SJSA1 (cell line): ENCODE results near the gene ZNF732. TPM values are rescaled to one million over a fixed set of nuclear protein-coding genes. Genes with fewer than 3 reads are reported as not detected.
"Not testable (repeated sequence)": the region's sequence is repeated elsewhere in the genome, so short reads cannot be mapped to it uniquely, and the experiment has no call there.

ENCODE experiments used
- DNase-seq, 2 experiments: peaks; one replicate each; pipeline ENCODE4 v3.0.0-alpha.2; 2015 to 2020; ENCODE audit warnings: low spot score in 2 of 2, low read depth in 1 of 2
- H3K27ac ChIP-seq: fragments of 250-450 bp; sonication (Bioruptor Pico); 2 replicates; pipeline ENCODE4 v1.5.1; 2020; ENCODE audit warnings: mild to moderate bottlenecking, moderate library complexity
- H3K27me3 ChIP-seq: fragments of 250-450 bp; sonication (Bioruptor Pico); replicated peaks from 2 replicates; pipeline ENCODE4 v1.5.1; 2020; ENCODE audit warnings: mild to moderate bottlenecking, moderate library complexity
- H3K36me3 ChIP-seq: fragments of 250-450 bp; sonication (Bioruptor Pico); 2 replicates; pipeline ENCODE4 v1.5.1; 2020; ENCODE audit warnings: mild to moderate bottlenecking
- H3K4me1 ChIP-seq: fragments of 250-450 bp; sonication (Bioruptor Pico); replicated peaks from 2 replicates; pipeline ENCODE4 v1.6.1; 2021; ENCODE audit warnings: mild to moderate bottlenecking
- H3K4me3 ChIP-seq: fragments of 250-450 bp; sonication (Bioruptor Pico); 2 replicates; pipeline ENCODE4 v1.5.1; 2020; ENCODE audit warnings: mild to moderate bottlenecking
- H3K9me3 ChIP-seq: fragments of 250-450 bp; sonication (Bioruptor Pico); replicated peaks from 2 replicates; pipeline ENCODE4 v1.5.1; 2020; ENCODE audit warnings: mild to moderate bottlenecking
- total RNA-seq: library from RNA; depleted of rRNA; stranded (reverse); fragments of >200 nt; shearing (Covaris generic); gene quantifications from 2 replicates; pipeline ENCODE4 v1.2.3, GENCODE V29; 2014; rRNA removed

The ZNF732 gene
- not detected in 2 replicates for total RNA-seq

DNA sequence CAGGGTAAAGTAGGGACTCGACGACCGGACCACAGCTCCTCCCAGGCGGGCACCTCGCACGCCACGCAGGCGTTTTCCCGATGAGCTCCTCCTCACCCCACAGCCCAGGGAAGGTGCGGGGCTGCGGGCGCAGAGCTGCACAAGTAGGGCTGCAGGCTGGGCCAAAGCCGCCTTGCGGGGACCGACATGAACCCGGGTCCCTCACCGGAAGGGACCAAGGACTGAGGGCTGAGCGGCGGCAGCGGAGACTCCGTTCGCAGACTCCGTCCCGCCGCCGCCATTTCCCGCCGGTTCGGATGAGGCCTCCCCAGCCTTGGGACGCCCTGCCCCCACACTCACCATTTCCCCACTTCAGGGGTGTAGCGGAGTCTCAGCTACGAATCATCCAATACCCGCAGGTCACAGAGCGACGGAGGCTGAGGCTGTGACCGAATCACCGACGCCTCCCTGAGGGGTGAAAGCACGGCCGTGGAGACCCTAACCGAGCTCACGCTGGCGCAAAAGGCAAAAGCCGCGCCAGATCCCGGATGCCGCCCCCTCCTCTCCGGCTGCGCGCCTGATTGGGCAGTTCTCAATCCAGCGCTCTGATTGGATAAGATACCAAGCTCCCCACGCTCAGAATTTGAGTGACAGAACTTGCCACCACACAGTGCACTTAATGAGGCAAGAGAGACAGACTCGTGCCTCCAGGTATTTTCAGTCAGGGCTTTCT is at the start of gene ZNF732:
ZNF732 (minus strand) TSS at position 506 of the 712 bp plus-strand sequence; CDS start at position 342, 164 bp downstream.
- H3K4me3 ChIP-seq: no peak within 1 kb of the TSS
- DNase-seq: no peak

DNA sequence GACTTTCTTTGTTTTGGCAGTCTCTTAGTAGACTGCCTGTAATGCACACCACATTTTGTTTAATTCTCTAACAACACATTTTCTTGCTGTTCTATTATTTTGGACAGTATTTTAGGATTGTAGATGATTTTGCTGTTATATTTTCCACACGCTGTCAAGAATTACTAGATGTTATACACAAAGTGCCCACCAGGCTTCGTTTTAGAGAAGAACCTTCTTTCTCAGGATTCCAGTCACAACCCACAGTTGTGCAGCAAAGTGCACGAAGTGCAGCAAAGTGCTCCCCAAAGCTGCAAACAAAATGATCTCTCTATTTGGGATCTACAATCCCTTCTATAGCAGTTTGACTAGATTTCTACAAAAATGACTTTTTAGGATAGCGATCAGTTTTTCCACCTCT is 34.7 kb upstream of the ZNF732 start:
- no peak for DNase-seq
- H3K4me3 ChIP-seq: no peak overlapping the region
- H3K36me3 ChIP-seq: no peaks in the 10 kb centered on the region
- no peaks in the 10 kb centered on the region for H3K9me3 ChIP-seq
- H3K27ac ChIP-seq: no peak overlapping the region
- no peaks in the 10 kb centered on the region for H3K4me1 ChIP-seq
- H3K27me3 ChIP-seq: no peaks in the 10 kb centered on the region

More for the DNA sequence above, at the start of gene ZNF732:
- Histone ChIP-seq H3K27ac (no peak within 1 kb of the TSS), H3K9me3 (no peaks in the 10 kb centered on the region), H3K27me3 (no peaks in the 10 kb centered on the region), H3K4me1 (no peaks in the 10 kb centered on the region), H3K36me3 (no peaks in the 10 kb centered on the region)

DNA sequence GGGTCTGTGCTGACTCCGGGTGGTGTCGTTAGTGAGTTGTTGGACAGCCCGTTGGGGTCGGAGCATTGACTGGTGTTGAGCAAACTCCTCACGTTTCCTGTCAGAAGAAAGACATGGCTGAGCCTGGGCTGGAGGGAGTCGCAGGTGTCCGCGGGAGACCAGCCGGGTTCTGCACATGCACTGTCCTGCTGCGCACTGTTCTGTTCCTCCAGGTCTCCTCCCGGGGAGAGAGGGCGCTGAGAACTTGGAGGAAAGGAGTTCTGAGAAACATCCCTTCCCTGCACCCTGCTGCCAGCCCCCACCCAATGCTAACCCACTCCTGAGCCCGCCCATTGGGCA is 33.5 kb upstream of the ZNF732 start:
- Histone ChIP-seq H3K36me3 (no peaks in the 10 kb centered on the region), H3K9me3 (no peaks in the 10 kb centered on the region), H3K4me1 (no peaks in the 10 kb centered on the region), H3K27ac (no peak overlapping the region), H3K4me3 (no peak overlapping the region), H3K27me3 (no peaks in the 10 kb centered on the region)
- DNase-seq: no peak

DNA sequence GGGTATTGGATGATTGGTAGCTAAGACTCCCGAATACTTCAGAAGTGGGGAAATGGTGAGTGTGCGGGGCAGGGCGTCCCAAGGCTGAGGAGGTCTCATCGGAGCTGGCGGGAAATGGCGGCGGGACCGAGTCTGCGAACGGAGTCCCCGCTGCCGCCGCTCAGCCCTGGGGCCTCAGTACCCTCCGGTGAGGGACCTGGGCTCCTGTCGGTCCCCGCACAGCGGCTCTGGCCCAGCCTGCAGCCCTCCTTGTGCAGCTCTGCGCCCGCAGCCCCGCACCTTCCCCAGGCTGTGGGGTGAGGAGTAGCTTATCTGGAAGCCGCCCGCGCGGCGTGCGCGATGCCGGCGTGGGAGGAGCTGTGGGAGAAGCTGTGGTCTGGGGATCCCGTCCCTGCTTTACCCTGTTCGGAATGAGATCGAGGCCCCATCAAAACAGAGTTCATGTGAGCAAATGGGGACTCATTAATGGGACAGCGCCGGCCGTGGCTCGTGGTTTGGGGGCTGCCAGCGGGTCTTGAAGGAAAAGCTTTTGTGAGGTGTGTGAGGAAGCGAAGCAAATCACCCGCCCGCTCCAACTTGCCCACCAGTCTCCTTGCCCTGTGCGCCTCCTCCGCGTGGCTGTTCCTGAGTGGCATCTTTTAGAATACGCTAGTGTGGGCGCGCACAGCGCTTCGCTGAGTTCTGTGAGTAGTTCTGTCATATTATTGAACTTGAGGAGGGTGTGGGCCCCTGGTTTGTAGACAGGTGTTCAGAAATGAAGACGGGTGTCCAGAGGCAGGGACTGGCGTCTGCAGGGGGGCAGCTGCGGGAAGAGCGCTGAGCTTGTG is 32.9 kb upstream of the ZNF732 start:
- no peaks in the 10 kb centered on the region for H3K4me1 ChIP-seq
- no peak overlapping the region for H3K27ac ChIP-seq
- H3K9me3 ChIP-seq: no peaks in the 10 kb centered on the region
- H3K36me3 ChIP-seq: no peaks in the 10 kb centered on the region
- no peaks in the 10 kb centered on the region for H3K27me3 ChIP-seq
- peak overlapping the region; percentile 40 for H3K4me3 ChIP-seq
- DNase-seq: no peak

DNA sequence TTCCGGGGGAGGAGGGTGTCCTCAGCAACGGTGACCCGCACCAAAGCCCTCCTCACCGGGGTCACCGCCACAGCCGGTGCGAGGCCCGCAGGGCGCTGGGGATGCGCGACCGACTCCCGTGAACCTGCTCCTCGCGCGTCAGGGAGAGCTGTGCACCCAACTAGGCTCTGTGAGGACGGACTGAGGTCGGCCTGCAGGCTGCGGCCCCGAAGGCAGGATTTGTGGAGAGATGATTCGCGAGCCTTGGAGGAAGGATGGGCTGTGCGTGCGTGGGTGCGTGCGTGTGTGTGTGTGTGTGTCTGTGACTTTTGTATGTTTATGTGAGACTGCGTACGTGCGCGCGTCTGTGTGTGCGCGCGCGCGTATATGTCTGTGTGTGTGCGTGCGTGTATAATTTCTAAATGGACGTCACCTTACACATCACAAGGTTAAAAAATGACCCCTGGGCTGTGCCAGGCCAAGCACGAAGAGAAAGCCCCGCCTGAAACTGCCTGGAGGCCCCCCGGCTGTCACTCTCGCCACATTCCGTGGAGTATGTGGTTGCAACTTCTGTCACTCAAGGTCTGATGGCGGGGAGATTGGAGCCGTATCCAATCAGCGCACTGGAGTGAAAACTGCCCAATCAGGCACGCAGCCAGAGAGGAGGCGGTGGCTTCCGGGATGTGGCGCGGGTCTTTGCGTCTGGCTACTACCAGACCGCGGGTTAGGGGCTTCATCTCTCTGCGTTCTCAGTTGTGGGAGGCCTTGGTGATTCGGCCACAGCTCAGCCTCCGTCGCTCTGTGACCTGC is 32.1 kb upstream of the ZNF732 start, which contains the start of gene ZNF141:
ZNF141 (plus strand) TSS at position 672 of the 789 bp plus-strand sequence. CDS start 170 bp downstream, outside the sequence.
- Histone ChIP-seq H3K36me3 (no peaks in the 10 kb centered on the region), H3K27me3 (no peaks in the 10 kb centered on the region), H3K4me1 (no peaks in the 10 kb centered on the region), H3K27ac (no peak within 1 kb of the TSS), H3K4me3 (peak within 1 kb of the TSS; percentile 40), H3K9me3 (no peaks in the 10 kb centered on the region)
- peak; percentile 7 to 40 for DNase-seq

DNA sequence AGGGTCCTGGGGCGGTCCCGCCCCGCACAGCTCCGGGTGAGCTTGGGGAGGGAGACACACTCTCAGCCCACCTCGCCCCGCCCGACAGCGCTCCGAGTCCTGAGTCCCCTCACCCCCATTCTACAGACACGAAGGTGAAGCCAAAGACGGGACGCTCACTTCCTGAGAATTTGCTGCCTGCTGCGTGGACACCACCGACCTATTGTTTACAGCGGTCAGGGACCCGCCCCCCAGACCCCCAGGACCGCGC is 31.5 kb upstream of the ZNF732 start:
- no peak overlapping the region for H3K27ac ChIP-seq

DNA sequence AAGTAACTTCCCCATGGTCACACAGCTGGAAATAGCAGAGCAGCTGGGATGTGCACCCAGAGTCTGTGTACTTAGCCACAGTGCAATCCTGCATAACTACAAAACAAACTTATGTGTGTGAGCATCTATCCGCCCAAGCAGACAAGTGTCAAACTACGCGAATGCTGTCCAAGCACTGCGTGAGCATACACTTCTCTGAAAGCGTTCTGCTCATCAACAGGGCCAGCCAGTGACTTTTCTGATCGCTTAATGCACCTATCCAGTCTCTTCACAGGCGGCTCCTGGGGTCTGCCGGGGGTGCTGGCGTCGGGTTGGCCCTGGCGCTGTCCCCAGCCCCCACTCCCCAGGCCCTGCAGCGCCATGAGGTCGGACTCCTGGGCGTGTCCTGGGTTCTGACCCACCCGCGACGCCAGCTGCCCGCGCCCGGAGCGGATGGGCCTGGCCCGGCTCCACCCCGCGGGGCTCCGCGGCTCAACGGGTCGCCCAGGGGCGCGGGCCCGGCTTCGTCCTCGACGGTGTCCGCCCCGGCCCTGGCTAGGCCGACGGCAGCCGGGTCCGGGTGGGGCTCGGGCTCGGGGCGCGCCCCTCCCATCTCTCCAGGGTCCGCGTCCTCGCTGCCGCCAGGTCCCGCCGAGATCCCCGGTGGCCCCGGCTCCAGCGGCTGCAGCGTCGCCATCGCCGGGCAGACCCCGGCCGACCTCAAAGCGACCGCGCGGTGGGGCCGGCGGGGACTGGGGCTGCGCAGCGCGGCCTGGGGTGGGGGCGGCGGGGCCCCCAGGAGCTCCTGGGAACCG is 31.0 kb upstream of the ZNF732 start:
- no peak for DNase-seq
- Histone ChIP-seq H3K4me1 (no peaks in the 10 kb centered on the region), H3K4me3 (peak overlapping the region; percentile 40; the same call in 1 of the 2 replicates), H3K27me3 (no peaks in the 10 kb centered on the region), H3K36me3 (no peaks in the 10 kb centered on the region), H3K9me3 (no peaks in the 10 kb centered on the region), H3K27ac (no peak overlapping the region)

More for the DNA sequence above, 31.5 kb upstream of the ZNF732 start:
- H3K27me3 ChIP-seq: no peaks in the 10 kb centered on the region
- DNase-seq: no peak
- H3K9me3 ChIP-seq: no peaks in the 10 kb centered on the region
- no peaks in the 10 kb centered on the region for H3K36me3 ChIP-seq
- no peaks in the 10 kb centered on the region for H3K4me1 ChIP-seq
- peak overlapping the region; percentile 40 for H3K4me3 ChIP-seq

DNA sequence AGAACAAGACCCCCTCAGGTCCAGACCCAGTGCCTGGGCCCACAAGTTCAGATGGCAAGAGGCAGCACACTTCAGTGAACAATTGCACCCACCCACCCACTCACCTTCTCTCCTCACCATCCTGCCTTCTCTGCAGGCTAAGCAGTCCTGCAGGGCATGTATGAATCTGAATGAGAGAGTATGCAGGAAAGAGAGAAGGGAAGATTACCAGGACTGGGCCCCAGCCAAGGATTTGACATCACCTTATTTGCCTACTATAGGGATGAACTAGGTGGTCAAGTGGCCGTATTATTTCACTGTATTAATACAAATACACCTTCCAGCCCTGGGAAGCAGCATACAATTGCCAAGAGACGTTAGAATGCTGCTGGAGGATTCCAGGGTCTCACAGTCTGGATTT is 30.2 kb upstream of the ZNF732 start:
- H3K27me3 ChIP-seq: no peaks in the 10 kb centered on the region
- no peaks in the 10 kb centered on the region for H3K36me3 ChIP-seq
- DNase-seq: no peak
- no peaks in the 10 kb centered on the region for H3K9me3 ChIP-seq
- no peak overlapping the region for H3K4me3 ChIP-seq
- H3K27ac ChIP-seq: no peak overlapping the region
- H3K4me1 ChIP-seq: no peaks in the 10 kb centered on the region

DNA sequence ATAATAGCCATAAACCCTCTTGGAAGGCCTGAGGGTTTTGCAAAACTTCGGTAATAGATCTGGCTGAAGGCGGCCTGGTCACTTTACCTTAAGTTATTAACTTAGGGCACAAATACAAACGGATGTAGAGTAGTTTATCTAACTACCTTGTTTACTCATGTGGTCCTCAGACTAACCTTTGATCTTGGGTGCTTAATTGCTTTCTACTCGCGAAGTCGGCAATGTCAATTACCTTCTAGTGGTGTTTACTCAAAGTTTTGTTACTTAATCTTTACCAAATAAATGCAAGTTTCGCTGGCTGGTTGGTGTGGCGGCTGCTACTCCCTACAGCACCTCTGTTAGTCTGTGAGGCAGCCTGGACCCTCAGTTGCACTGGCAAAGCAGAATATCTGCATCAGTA is 23.5 kb upstream of the ZNF732 start:
- Histone ChIP-seq H3K27ac (no peak overlapping the region), H3K9me3 (no peaks in the 10 kb centered on the region), H3K4me3 (no peak overlapping the region), H3K36me3 (no peaks in the 10 kb centered on the region), H3K27me3 (no peaks in the 10 kb centered on the region), H3K4me1 (no peaks in the 10 kb centered on the region)
- no peak for DNase-seq

DNA sequence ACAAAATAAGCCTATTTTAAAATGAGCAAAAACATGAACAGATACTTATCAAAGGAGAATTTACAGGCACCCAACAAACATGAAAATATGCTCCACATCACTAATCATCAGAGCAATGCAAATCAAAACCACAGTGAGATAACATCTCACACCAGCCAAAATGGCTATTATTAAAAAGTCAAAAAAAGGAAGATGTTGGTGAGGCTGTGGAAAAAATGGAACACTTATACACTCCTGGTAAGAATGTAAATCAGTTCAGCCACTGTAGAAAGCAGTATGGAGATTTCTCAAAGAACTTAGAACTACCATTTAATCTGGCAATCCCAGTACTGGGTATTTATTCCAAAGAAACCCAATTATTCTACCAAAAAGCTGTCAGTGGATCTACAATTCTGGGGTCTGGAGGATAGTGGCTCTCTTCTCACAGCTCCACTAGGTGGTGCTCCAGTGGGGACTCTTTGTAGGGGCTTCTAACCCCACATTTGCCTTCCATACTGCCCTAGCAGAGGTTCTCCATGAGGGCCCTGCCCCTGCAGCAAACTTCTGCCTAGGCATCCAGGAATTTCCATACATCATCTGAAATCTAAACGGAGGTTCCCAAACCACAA is 9.1 kb upstream of the ZNF732 start:
- Histone ChIP-seq H3K27me3 (no peaks in the 10 kb centered on the region), H3K9me3 (no peaks in the 10 kb centered on the region), H3K4me3 (no peak overlapping the region), H3K36me3 (no peaks in the 10 kb centered on the region), H3K27ac (no peak overlapping the region), H3K4me1 (no peaks in the 10 kb centered on the region)
- no peak for DNase-seq

DNA sequence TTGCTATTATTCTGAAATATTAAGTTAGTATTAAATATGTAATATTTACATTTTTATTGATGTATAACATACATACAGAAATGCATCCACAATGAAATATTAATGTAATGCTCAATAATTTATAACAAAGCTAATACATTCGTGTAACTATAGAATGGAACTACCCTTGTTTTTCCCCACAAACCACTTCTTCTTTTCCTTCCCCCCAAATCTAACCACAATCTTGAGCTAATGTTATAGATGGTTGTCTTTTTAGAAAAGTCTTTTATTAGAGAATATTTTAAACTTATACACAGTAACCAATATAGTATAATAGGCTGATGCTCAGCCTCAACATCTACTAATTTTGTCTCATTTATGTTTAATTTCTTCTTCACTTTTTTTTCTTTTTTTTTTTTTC is 4.5 kb upstream of the ZNF732 start:
- no peaks in the 10 kb centered on the region for H3K27me3 ChIP-seq

DNA sequence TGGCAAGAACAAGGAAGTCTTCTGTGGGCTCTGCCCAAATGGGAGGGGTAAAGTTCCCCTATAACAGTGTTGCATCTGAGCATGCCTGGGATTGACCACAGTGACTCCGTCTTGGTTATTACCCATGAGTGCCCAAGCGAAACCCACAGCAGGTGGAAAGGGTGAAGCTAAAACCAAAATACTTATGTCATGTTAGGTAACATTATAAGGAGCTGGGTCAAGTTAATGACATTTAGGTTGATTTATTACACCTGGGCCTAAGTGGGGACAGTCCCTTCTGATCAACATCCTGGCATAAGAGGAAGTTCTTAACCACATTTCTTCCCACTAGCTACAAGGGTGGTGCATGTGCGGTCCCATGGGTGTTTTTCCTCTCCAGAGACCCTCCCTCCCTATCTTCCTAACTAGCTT is 1.3 kb upstream of the ZNF732 start:
- H3K9me3 ChIP-seq: no peaks in the 10 kb centered on the region
- no peaks in the 10 kb centered on the region for H3K27me3 ChIP-seq
- no peaks in the 10 kb centered on the region for H3K4me1 ChIP-seq
- no peak overlapping the region for H3K27ac ChIP-seq
- H3K4me3 ChIP-seq: no peak overlapping the region
- DNase-seq: no peak
- no peaks in the 10 kb centered on the region for H3K36me3 ChIP-seq

More for the DNA sequence above, 4.5 kb upstream of the ZNF732 start:
- H3K9me3 ChIP-seq: no peaks in the 10 kb centered on the region
- H3K4me1 ChIP-seq: no peaks in the 10 kb centered on the region
- H3K36me3 ChIP-seq: no peaks in the 10 kb centered on the region
- H3K4me3 ChIP-seq: no peak overlapping the region
- no peak for DNase-seq
- H3K27ac ChIP-seq: no peak overlapping the region

DNA sequence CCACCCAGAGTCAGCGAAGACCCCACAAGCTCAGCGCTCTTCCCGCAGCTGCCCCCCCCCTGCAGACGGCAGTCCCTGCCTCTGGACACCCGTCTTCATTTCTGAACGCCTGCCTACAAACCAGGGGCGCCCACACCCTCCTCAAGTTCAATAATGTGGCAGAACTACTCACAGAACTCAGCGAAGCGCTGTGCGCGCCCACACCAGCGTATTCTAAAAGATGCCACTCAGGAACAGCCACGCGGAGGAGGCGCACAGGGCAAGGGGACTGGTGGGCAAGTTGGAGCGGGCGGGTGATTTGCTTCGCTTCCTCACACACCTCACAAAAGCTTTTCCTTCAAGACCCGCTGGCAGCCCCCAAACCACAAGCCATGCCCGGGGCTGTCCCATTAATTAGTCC is 758 bp downstream of the ZNF732 start:
- not testable (repeated sequence) for H3K27ac ChIP-seq, H3K4me3 ChIP-seq, H3K27me3 ChIP-seq, H3K36me3 ChIP-seq, H3K9me3 ChIP-seq, DNase-seq, H3K4me1 ChIP-seq
